Neural crest cell (in vitro differentiated cells): ENCODE results near the gene ZNF341. TPM values are rescaled to one million over a fixed set of nuclear protein-coding genes. Genes with fewer than 3 reads are reported as not detected.
A peak's percentile ranks its signal among the peaks of the same experiment; 100 is the strongest.

Experiments used
- DNase-seq: peaks from one replicate; pipeline ENCODE4 v3.0.0; 2021; ENCODE audit warnings: low read depth, mixed read lengths, low spot score
- H3K27ac Mint-ChIP-seq: one replicate; pipeline ENCODE4 v1.8.0; 2021; ENCODE audit warnings: mild to moderate bottlenecking, mixed read lengths; ENCODE audit not compliant: unreplicated experiment
- H3K27me3 Mint-ChIP-seq: 2 replicates; pipeline ENCODE4 v1.8.0; 2021; ENCODE audit warnings: low read depth, mild to moderate bottlenecking, mixed read lengths
- H3K36me3 Mint-ChIP-seq: 2 replicates; pipeline ENCODE4 v1.8.0; 2021; ENCODE audit warnings: low read depth, mild to moderate bottlenecking, mixed read lengths
- H3K4me1 Mint-ChIP-seq: 2 replicates; pipeline ENCODE4 v1.8.0; 2021; ENCODE audit warnings: mixed read lengths
- H3K4me3 Mint-ChIP-seq: one replicate; pipeline ENCODE4 v1.8.0; 2021; ENCODE audit warnings: mild to moderate bottlenecking, mixed read lengths
- H3K9me3 Mint-ChIP-seq: 2 replicates; pipeline ENCODE4 v1.8.0; 2021; ENCODE audit warnings: mixed read lengths
- CTCF ChIP-seq: fragments of 200-600 bp; sonication (generic); conservative IDR thresholded peaks from 2 replicates; pipeline ENCODE4 v1.5.0; 2021; ENCODE audit warnings: antibody characterized with exemption, mild to moderate bottlenecking
- total RNA-seq: library from RNA; stranded (reverse); gene quantifications from 2 replicates; pipeline ENCODE4 v1.2.1, GENCODE V29; 2021

ZNF341 gene
- total RNA-seq, 1 donor from 2014 or later = 5.1 TPM

GRCh38 chr20:33686984-33687366 lies 44.8 kb upstream of the ZNF341 start:
- Mint-ChIP-seq H3K36me3 (no peaks in the 10 kb centered on the region), H3K27me3 (peaks cover 3% of the 10 kb centered on the region), H3K4me3 (peak overlapping the region; percentile 82), H3K9me3 (no peaks in the 10 kb centered on the region), H3K4me1 (peaks cover 48% of the 10 kb centered on the region), H3K27ac (peak overlapping the region; percentile 31)
- TF ChIP-seq CTCF = no peak
- DNase-seq = no peak

GRCh38 chr20:33687370-33687915 lies 44.4 kb upstream of the ZNF341 start:
- Mint-ChIP-seq H3K4me3 (peak overlapping the region; percentile 77), H3K27ac (no peak overlapping the region)

GRCh38 chr20:33687993-33688937 lies 43.5 kb upstream of the ZNF341 start:
- Mint-ChIP-seq H3K27me3 (peaks cover 3% of the 10 kb centered on the region), H3K9me3 (no peaks in the 10 kb centered on the region), H3K4me3 (peak overlapping the region; percentile 77), H3K27ac (no peak overlapping the region), H3K4me1 (peaks cover 42% of the 10 kb centered on the region), H3K36me3 (no peaks in the 10 kb centered on the region)
- TF ChIP-seq CTCF = no peak
- no peak for DNase-seq

More at GRCh38 chr20:33687370-33687915, 44.4 kb upstream of the ZNF341 start:
- no peak for TF ChIP-seq CTCF
- Mint-ChIP-seq H3K4me1 (peaks cover 44% of the 10 kb centered on the region), H3K36me3 (no peaks in the 10 kb centered on the region), H3K9me3 (no peaks in the 10 kb centered on the region), H3K27me3 (peaks cover 3% of the 10 kb centered on the region)
- DNase-seq = no peak

GRCh38 chr20:33688938-33689424 lies 42.8 kb upstream of the ZNF341 start:
- H3K9me3 Mint-ChIP-seq = no peaks in the 10 kb centered on the region
- peaks cover 3% of the 10 kb centered on the region for H3K27me3 Mint-ChIP-seq
- peaks cover 45% of the 10 kb centered on the region for H3K4me1 Mint-ChIP-seq
- no peak overlapping the region for H3K27ac Mint-ChIP-seq
- no peak overlapping the region for H3K4me3 Mint-ChIP-seq
- TF ChIP-seq CTCF = no peak
- no peak for DNase-seq
- H3K36me3 Mint-ChIP-seq = no peaks in the 10 kb centered on the region

GRCh38 chr20:33689493-33689892 lies 42.3 kb upstream of the ZNF341 start:
- DNase-seq = no peak
- Mint-ChIP-seq H3K9me3 (no peaks in the 10 kb centered on the region), H3K4me3 (no peak overlapping the region), H3K27ac (no peak overlapping the region), H3K27me3 (peaks cover 3% of the 10 kb centered on the region), H3K36me3 (no peaks in the 10 kb centered on the region), H3K4me1 (peaks cover 45% of the 10 kb centered on the region)
- no peak for TF ChIP-seq CTCF
